Natural killer cell (primary cell): ENCODE measurements around the gene NCBP2. TPM values are rescaled to one million over a fixed set of nuclear protein-coding genes. Genes with fewer than 3 reads are reported as not detected.
A peak's percentile ranks its signal among the peaks of the same experiment; 100 is the strongest.

Experiments used
- ATAC-seq, 3 donors: fragments of 150-1000 bp in 2 of 3; fragments of 200-7000 bp in 1 of 3; cut with Tn5 transposase; 1 replicate in 1 of 3; 2 replicates in 2 of 3; pipeline ENCODE4 v1.10.0; 2021; ENCODE audit warnings: mild to moderate bottlenecking in 2 of 3, moderate library complexity in 2 of 3
- DNase-seq, 2 donors: peaks; one replicate each; pipeline versions ENCODE4 v3.0.0 to v3.0.0-alpha.2; 2013 to 2021; ENCODE audit warnings: mixed read lengths in 1 of 2
- H3K27ac ChIP-seq: one replicate; pipeline ENCODE4 v1.5.1; 2013; ENCODE audit warnings: mild to moderate bottlenecking, low read length
- H3K27me3 ChIP-seq: one replicate; pipeline ENCODE4 v1.6.1; 2013; ENCODE audit warnings: low read length; ENCODE audit not compliant: control insufficient read depth, insufficient read depth
- H3K36me3 ChIP-seq: one replicate; pipeline ENCODE4 v1.6.1; 2013; ENCODE audit warnings: low read length; ENCODE audit not compliant: control insufficient read depth, insufficient read depth
- H3K4me1 ChIP-seq: one replicate; pipeline ENCODE4 v1.6.1; 2013; ENCODE audit warnings: low read length; ENCODE audit not compliant: control insufficient read depth, insufficient read depth
- H3K4me3 ChIP-seq: one replicate; pipeline ENCODE4 v1.5.1; 2013; ENCODE audit warnings: low read length
- H3K9me3 ChIP-seq: one replicate; pipeline ENCODE4 v1.6.1; 2013; ENCODE audit warnings: low read length; ENCODE audit not compliant: control insufficient read depth, insufficient read depth
- H3K27ac Mint-ChIP-seq, 2 donors: one replicate each; pipeline ENCODE4 v1.8.0; 2022; ENCODE audit warnings: mild to moderate bottlenecking in 2 of 2, mixed read lengths in 2 of 2, moderate library complexity in 1 of 2
- H3K27me3 Mint-ChIP-seq, 2 donors: one replicate each; pipeline ENCODE4 v1.8.0; 2022; ENCODE audit warnings: low read depth in 2 of 2, mixed read lengths in 2 of 2
- H3K36me3 Mint-ChIP-seq: one replicate; pipeline ENCODE4 v1.8.0; 2022; ENCODE audit warnings: mixed read lengths
- H3K4me1 Mint-ChIP-seq, 2 donors: one replicate each; pipeline ENCODE4 v1.8.0; 2022; ENCODE audit warnings: mixed read lengths in 2 of 2
- H3K4me3 Mint-ChIP-seq: one replicate; pipeline ENCODE4 v1.8.0; 2022; ENCODE audit warnings: mild to moderate bottlenecking, moderate library complexity, mixed read lengths
- H3K9me3 Mint-ChIP-seq, 2 donors: one replicate each; pipeline ENCODE4 v1.8.0; 2022; ENCODE audit warnings: mixed read lengths in 2 of 2
- CTCF ChIP-seq: fragments of 200-600 bp; IDR thresholded peaks from one replicate; pipeline ENCODE4 v1.8.0; 2022; ENCODE audit warnings: antibody characterized with exemption
- WGBS: methylation state at CpG from one replicate; pipeline ENCODE4 v1.1.7; 2013; ENCODE audit warnings: missing lambda C conversion rate; ENCODE audit not compliant: insufficient coverage; 5-methylcytosine and 5-hydroxymethylcytosine counted together
- intact Hi-C: fragments of 100-400 bp; cut with micrococcal nuclease; formaldehyde crosslinking; loops from one replicate; pipeline ENCODE4 v1.14.2; 2022
- total RNA-seq, 4 donors: library from RNA; stranded (reverse); fragments of 120-200 nt in 1 of 4; gene quantifications; one replicate each; pipeline versions ENCODE4 v1.2.3 to v1.2.4, GENCODE V29; 2013 to 2022

NCBP2 gene
- total RNA-seq, 3 donors from 2014 or later (not counting 1 experiment from before 2014, with no cell fraction given): 32.3 to 44.1 (median 37.5) TPM

- Mint-ChIP-seq H3K36me3 (no peaks in the 10 kb centered on the region), H3K27me3 (no peaks in the 10 kb centered on the region), H3K4me3 (no peak overlapping the region), H3K4me1 (no peaks in the 10 kb centered on the region), H3K27ac (peak overlapping the region in 1 of 2 donors; percentile 33), H3K9me3 (no peaks in the 10 kb centered on the region)
- intact Hi-C loops: no loop called here
- ATAC-seq (no peak), DNase-seq (no peak)
- 94% methylated on average over 7 of the region's 7 CpGs for WGBS
- H3K4me3 ChIP-seq: no peak overlapping the region
- H3K9me3 ChIP-seq: no peaks in the 10 kb centered on the region
- no peak for TF ChIP-seq CTCF
- H3K27ac ChIP-seq: no peak overlapping the region
- H3K36me3 ChIP-seq: peaks cover 40% of the 10 kb centered on the region
- no peaks in the 10 kb centered on the region for H3K4me1 ChIP-seq
- no peaks in the 10 kb centered on the region for H3K27me3 ChIP-seq
These were observed 14.5 kb downstream of the NCBP2 start for GRCh38 chr3:196927571-196928453.

DNA sequence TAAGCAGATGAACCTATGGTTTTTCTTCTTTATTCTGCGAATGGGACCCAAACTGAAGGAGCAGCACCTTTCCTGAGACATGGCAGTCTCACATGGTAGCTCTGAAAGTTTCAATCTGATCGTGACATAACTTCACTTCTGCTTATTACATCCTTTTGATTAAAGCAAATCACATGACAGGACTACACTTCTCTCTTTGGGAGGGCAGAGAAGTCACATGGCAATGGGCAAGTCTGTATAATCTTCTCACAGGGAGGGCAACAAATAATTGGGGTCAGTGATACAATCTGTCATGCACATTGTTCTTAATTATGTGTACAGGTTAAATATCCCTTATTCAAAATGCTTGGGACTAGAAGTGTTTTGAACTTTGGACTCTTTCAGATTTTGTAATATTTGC is 21.6 kb downstream of the NCBP2 start:
- no peaks in the 10 kb centered on the region for H3K4me1 ChIP-seq
- no peak for TF ChIP-seq CTCF
- no peak overlapping the region for H3K27ac ChIP-seq

DNA sequence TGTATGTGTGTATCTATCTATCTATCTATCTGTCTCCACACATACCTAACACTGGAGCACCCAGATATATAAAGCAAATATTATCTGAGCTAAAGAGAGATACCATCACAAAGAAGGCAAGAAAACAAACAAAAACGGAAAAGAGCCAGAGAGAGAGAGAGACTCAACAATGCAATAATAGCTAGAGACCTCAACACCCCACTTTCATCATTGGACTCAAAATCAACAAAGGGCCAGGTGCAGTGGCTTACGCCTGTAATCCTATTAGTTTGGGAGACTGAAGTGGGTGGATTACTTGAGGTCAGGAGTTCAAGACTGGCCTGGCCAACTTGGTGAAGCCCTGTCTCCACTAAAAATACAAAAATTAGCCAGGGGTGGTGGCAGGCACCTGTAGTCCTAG is 23.4 kb downstream of the NCBP2 start:
- Mint-ChIP-seq H3K4me3 (no peak overlapping the region), H3K27ac (no peak overlapping the region), H3K4me1 (no peaks in the 10 kb centered on the region), H3K9me3 (no peaks in the 10 kb centered on the region), H3K27me3 (no peaks in the 10 kb centered on the region), H3K36me3 (no peaks in the 10 kb centered on the region)
- H3K36me3 ChIP-seq: peaks cover 17% of the 10 kb centered on the region
- intact Hi-C loops: no loop called here
- peaks cover 4% of the 10 kb centered on the region for H3K9me3 ChIP-seq
- no peaks in the 10 kb centered on the region for H3K27me3 ChIP-seq
- no peak for ATAC-seq
- WGBS: 100% methylated on average over 1 of the region's 2 CpGs
- no peaks in the 10 kb centered on the region for H3K4me1 ChIP-seq
- H3K27ac ChIP-seq: no peak overlapping the region
- TF ChIP-seq CTCF: no peak
- DNase-seq: no peak
- H3K4me3 ChIP-seq: no peak overlapping the region

More for the DNA sequence above, 21.6 kb downstream of the NCBP2 start:
- Mint-ChIP-seq H3K9me3 (no peaks in the 10 kb centered on the region), H3K4me1 (no peaks in the 10 kb centered on the region), H3K36me3 (no peaks in the 10 kb centered on the region), H3K4me3 (no peak overlapping the region), H3K27me3 (no peaks in the 10 kb centered on the region), H3K27ac (no peak overlapping the region)
- ATAC-seq (no peak), DNase-seq (no peak)
- peaks cover 4% of the 10 kb centered on the region for H3K9me3 ChIP-seq
- H3K27me3 ChIP-seq: no peaks in the 10 kb centered on the region
- H3K4me3 ChIP-seq: no peak overlapping the region
- H3K36me3 ChIP-seq: peaks cover 11% of the 10 kb centered on the region
- intact Hi-C loops: no loop called here
- WGBS: 55% methylated on average over 2 of the region's 2 CpGs
